Measurements from ENCODE around the gene CHD3. TPM values are rescaled to one million over a fixed set of nuclear protein-coding genes. Genes with fewer than 3 reads are reported as not detected.
A peak's percentile ranks its signal among the peaks of the same experiment; 100 is the strongest.

The CHD3 gene
- total and polyA plus RNA-seq, 2 of the 13 experiments (the other 11 are each of a cell fraction or from before 2014, with no cell fraction given) = 2.7 to 3.7 TPM

DNA sequence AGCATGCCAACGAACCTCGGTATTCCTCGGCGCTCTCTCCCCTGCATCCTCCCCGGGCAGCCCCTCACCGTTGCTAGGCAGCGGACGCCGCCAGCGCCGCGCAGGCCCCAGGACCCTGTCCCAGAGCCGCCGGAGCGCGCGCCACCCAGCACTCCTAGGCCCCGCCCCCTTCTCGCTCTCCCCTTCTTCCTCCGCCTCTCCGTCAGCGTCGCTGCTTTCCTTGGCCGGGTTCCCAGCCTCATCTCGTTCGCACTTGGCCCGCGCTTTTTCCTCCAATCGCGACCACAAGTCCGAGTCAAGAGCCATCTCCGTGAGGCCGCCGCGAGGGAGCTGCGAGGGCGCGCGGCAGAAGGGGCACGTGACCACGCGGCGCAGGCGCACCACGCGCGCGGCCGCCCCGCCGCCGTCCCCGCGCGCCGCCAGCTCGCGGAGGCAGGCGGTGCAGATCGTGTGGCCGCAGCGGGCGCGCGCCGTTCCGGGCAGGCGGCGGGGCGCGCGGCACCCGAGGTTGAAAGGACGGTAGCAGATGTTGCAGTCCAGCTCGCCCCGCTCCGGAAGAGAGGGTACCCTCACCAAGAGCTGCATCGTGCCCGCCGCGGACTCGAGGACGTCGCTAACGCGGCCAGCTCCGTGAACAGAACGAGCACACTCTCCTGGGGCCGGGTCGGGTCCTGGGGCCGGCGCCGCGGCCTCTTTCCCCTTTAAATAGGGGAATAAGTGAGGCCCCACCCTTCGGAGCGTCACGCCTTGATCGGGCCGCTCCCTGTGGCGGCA, 27.2 kb downstream of the CHD3 start, which contains the start of gene RNF227 (continued):
- TF ChIP-seq, protein P1, sequence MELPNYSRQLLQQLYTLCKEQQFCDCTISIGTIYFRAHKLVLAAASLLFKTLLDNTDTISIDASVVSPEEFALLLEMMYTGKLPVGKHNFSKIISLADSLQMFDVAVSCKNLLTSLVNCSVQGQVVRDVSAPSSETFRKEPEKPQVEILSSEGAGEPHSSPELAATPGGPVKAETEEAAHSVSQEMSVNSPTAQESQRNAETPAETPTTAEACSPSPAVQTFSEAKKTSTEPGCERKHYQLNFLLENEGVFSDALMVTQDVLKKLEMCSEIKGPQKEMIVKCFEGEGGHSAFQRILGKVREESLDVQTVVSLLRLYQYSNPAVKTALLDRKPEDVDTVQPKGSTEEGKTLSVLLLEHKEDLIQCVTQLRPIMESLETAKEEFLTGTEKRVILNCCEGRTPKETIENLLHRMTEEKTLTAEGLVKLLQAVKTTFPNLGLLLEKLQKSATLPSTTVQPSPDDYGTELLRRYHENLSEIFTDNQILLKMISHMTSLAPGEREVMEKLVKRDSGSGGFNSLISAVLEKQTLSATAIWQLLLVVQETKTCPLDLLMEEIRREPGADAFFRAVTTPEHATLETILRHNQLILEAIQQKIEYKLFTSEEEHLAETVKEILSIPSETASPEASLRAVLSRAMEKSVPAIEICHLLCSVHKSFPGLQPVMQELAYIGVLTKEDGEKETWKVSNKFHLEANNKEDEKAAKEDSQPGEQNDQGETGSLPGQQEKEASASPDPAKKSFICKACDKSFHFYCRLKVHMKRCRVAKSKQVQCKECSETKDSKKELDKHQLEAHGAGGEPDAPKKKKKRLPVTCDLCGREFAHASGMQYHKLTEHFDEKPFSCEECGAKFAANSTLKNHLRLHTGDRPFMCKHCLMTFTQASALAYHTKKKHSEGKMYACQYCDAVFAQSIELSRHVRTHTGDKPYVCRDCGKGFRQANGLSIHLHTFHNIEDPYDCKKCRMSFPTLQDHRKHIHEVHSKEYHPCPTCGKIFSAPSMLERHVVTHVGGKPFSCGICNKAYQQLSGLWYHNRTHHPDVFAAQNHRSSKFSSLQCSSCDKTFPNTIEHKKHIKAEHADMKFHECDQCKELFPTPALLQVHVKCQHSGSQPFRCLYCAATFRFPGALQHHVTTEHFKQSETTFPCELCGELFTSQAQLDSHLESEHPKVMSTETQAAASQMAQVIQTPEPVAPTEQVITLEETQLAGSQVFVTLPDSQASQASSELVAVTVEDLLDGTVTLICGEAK (IDR thresholded peaks at IDR 0.05) = no peak
- TF ChIP-seq, protein P1 (CRISPR knock-in tag; IDR thresholded peaks at IDR 0.05) = peak; percentile 77; the same call in 1 of the 2 replicates
- TF ChIP-seq ZNF720 (CRISPR knock-in tag; IDR thresholded peaks at IDR 0.05) (no peak), HES4 (CRISPR knock-in tag; IDR thresholded peaks at IDR 0.05; ENCODE audit: borderline replicate concordance) (0 out of 2 replicates have a peak, but pooled peaks have one; percentile 44), NCOA2 (CRISPR knock-in tag; IDR thresholded peaks at IDR 0.05) (peak; percentile 42; the same call in 1 of the 2 replicates), ARID2 (CRISPR knock-in tag; IDR thresholded peaks at IDR 0.05; ENCODE audit: borderline replicate concordance) (no peak), ZNF761 (CRISPR knock-in tag; conservative IDR thresholded peaks at IDR 0.05) (peak; percentile 76; the same call in 1 of the 2 replicates), ZNF75D (CRISPR knock-in tag; IDR thresholded peaks at IDR 0.05; ENCODE audit: borderline replicate concordance) (no peak), NR2F1 (CRISPR knock-in tag; IDR thresholded peaks at IDR 0.05) (no peak), ZNF253 (CRISPR knock-in tag; IDR thresholded peaks at IDR 0.05; ENCODE audit: borderline replicate concordance) (peak; percentile 94), PAX8 (CRISPR knock-in tag; IDR thresholded peaks at IDR 0.05; ENCODE audit: borderline replicate concordance) (no peak; the same call in 1 of the 2 replicates), ZNF660 (CRISPR knock-in tag; IDR thresholded peaks at IDR 0.05; ENCODE audit: borderline replicate concordance, low read depth) (no peak), RFXAP (CRISPR knock-in tag; IDR thresholded peaks at IDR 0.05; ENCODE audit: borderline replicate concordance) (no peak; the same call in 1 of the 2 replicates), ZNF672 (CRISPR knock-in tag; IDR thresholded peaks at IDR 0.05) (no peak)
- TF ChIP-seq, protein P2, sequence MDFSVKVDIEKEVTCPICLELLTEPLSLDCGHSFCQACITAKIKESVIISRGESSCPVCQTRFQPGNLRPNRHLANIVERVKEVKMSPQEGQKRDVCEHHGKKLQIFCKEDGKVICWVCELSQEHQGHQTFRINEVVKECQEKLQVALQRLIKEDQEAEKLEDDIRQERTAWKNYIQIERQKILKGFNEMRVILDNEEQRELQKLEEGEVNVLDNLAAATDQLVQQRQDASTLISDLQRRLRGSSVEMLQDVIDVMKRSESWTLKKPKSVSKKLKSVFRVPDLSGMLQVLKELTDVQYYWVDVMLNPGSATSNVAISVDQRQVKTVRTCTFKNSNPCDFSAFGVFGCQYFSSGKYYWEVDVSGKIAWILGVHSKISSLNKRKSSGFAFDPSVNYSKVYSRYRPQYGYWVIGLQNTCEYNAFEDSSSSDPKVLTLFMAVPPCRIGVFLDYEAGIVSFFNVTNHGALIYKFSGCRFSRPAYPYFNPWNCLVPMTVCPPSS (IDR thresholded peaks at IDR 0.05) = no peak
- TF ChIP-seq, protein P3, sequence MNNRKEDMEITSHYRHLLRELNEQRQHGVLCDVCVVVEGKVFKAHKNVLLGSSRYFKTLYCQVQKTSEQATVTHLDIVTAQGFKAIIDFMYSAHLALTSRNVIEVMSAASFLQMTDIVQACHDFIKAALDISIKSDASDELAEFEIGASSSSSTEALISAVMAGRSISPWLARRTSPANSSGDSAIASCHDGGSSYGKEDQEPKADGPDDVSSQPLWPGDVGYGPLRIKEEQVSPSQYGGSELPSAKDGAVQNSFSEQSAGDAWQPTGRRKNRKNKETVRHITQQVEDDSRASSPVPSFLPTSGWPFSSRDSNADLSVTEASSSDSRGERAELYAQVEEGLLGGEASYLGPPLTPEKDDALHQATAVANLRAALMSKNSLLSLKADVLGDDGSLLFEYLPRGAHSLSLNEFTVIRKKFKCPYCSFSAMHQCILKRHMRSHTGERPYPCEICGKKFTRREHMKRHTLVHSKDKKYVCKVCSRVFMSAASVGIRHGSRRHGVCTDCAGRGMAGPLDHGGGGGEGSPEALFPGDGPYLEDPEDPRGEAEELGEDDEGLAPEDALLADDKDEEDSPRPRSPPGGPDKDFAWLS (CRISPR knock-in tag; IDR thresholded peaks at IDR 0.05; ENCODE audit: borderline replicate concordance) = no peak
